Common myeloid progenitor, CD34-positive (primary cell): ENCODE results near the gene ECT2L.
A peak's percentile ranks its signal among the peaks of the same experiment; 100 is the strongest.

Experiments
- CTCF ChIA-PET: fragments of 350-600 bp; sonication (Branson Sonifier 250); formaldehyde crosslinking; loops from one replicate; lab custom pipeline; 2021; ENCODE audit warnings: antibody characterized with exemption; lab: Charles Lee
- POLR2A ChIA-PET: fragments of 350-600 bp; sonication (Branson Sonifier 250); formaldehyde crosslinking; loops from one replicate; lab custom pipeline; 2021; ENCODE audit warnings: antibody characterized with exemption; lab: Charles Lee
- DNase-seq, 3 donors: peaks; one replicate each; pipeline versions ENCODE4 v3.0.0 to v3.0.0-alpha.2; 2013
- H3K27ac ChIP-seq, 2 experiments: 1 replicate in 1 of 2; 2 replicates in 1 of 2; pipeline ENCODE4 v1.7.0; 2013; ENCODE audit warnings: inconsistent platforms in 2 of 2, low read length in 2 of 2, mild to moderate bottlenecking in 2 of 2, low read depth in 1 of 2, moderate library complexity in 1 of 2; ENCODE audit not compliant: severe bottlenecking in 2 of 2, insufficient read depth in 1 of 2, poor library complexity in 1 of 2
- H3K27me3 ChIP-seq, 5 experiments: replicated peaks in 2 of 5; 1 replicate in 3 of 5; 2 replicates in 2 of 5; pipeline versions ENCODE4 v1.6.1 to v1.7.0; 2013; ENCODE audit warnings: low read length in 4 of 5, mild to moderate bottlenecking in 2 of 5, moderate library complexity in 2 of 5, inconsistent platforms in 1 of 5; ENCODE audit not compliant: insufficient read depth in 5 of 5, control insufficient read depth in 4 of 5
- H3K36me3 ChIP-seq, 4 experiments: 1 replicate in 2 of 4; 2 replicates in 2 of 4; pipeline versions ENCODE4 v1.6.1 to v1.7.0; 2013; ENCODE audit warnings: low read length in 3 of 4, control low read depth in 1 of 4, mild to moderate bottlenecking in 1 of 4; ENCODE audit not compliant: control insufficient read depth in 4 of 4, insufficient read depth in 4 of 4
- H3K4me1 ChIP-seq, 4 experiments: 1 replicate in 3 of 4; 2 replicates in 1 of 4; pipeline versions ENCODE4 v1.6.1 to v1.7.1; 2013; ENCODE audit warnings: low read length in 3 of 4, mild to moderate bottlenecking in 3 of 4, control low read depth in 1 of 4, inconsistent platforms in 1 of 4, moderate library complexity in 1 of 4; ENCODE audit not compliant: control insufficient read depth in 4 of 4, insufficient read depth in 4 of 4; ENCODE audit errors: control extremely low read depth in 1 of 4
- H3K4me3 ChIP-seq, 7 experiments: 1 replicate in 4 of 7; 2 replicates in 3 of 7; pipeline versions ENCODE4 v1.5.1 to v1.7.0; 2013; ENCODE audit warnings: mild to moderate bottlenecking in 7 of 7, low read length in 6 of 7, moderate library complexity in 6 of 7, inconsistent platforms in 2 of 7, low read depth in 2 of 7, control low read depth in 1 of 7; ENCODE audit not compliant: insufficient read depth in 4 of 7, control insufficient read depth in 1 of 7; ENCODE audit errors: extremely low read depth in 1 of 7
- H3K9me3 ChIP-seq, 5 experiments: 1 replicate in 4 of 5; 2 replicates in 1 of 5; pipeline versions ENCODE4 v1.6.1 to v1.7.1; 2013; ENCODE audit warnings: low read length in 4 of 5, mild to moderate bottlenecking in 2 of 5, inconsistent platforms in 1 of 5, low read depth in 1 of 5, moderate library complexity in 1 of 5; ENCODE audit not compliant: control insufficient read depth in 4 of 5, insufficient read depth in 2 of 5; ENCODE audit errors: control extremely low read depth in 1 of 5
- WGBS: methylation state at CpG from one replicate; pipeline ENCODE4 v1.1.5; 2013; ENCODE audit not compliant: insufficient coverage; 5-methylcytosine and 5-hydroxymethylcytosine counted together

ECT2L gene

GRCh38 chr6:138773177-138774091 is 22.5 kb upstream of the ECT2L start, which contains the start of gene CCDC28A:
CCDC28A (plus strand) TSS chr6:138773769; CDS start chr6:138776121, 2,352 bp downstream.
- Histone ChIP-seq H3K36me3 (peaks cover 3 to 20% (median 8%) of the 10 kb centered on the region in 4 experiments), H3K27ac (peak within 1 kb of the TSS; percentile 94 to 98), H3K4me1 (peaks cover 15 to 33% (median 28%) of the 10 kb centered on the region in 4 experiments), H3K4me3 (peak within 1 kb of the TSS; percentile 72 to 99 (median 96)), H3K9me3 (no peaks in the 10 kb centered on the region), H3K27me3 (no peaks in the 10 kb centered on the region)
- WGBS, result under 1% methylated on average over 39 of the region's 47 CpGs
- DNase-seq, result peak; percentile 96 to 98 (median 97)
- POLR2A ChIA-PET, result no interaction called here
- CTCF ChIA-PET, result interaction anchor here (0.6 to 1.3 kb wide), 3 partner anchors 9 to 153 kb away, joined by 3 read pairs; no protein-coding TSS in a partner anchor

GRCh38 chr6:138774370-138774769 is 21.5 kb upstream of the ECT2L start:
- DNase-seq, result no peak

GRCh38 chr6:138776659-138777058 is 19.2 kb upstream of the ECT2L start:
- peaks cover 10 to 38% (median 14%) of the 10 kb centered on the region in 4 experiments for H3K36me3 ChIP-seq
- no CpG with 5 or more reads among the region's 1 CpG for WGBS
- no peak overlapping the region for H3K4me3 ChIP-seq
- H3K4me1 ChIP-seq, result peaks cover 8 to 18% (median 14%) of the 10 kb centered on the region in 4 experiments
- no peaks in the 10 kb centered on the region for H3K9me3 ChIP-seq
- no peak overlapping the region for H3K27ac ChIP-seq
- H3K27me3 ChIP-seq, result no peaks in the 10 kb centered on the region
- CTCF ChIA-PET, result no interaction called here
- POLR2A ChIA-PET, result no interaction called here
- no peak for DNase-seq

More at GRCh38 chr6:138774370-138774769, 21.5 kb upstream of the ECT2L start:
- H3K27me3 ChIP-seq, result no peaks in the 10 kb centered on the region
- ChIA-PET POLR2A (no interaction called here), CTCF (interaction anchor here (1.0 kb wide), 1 partner anchor 39 kb away, joined by 3 read pairs; no protein-coding TSS in a partner anchor)
- no CpG with 5 or more reads among the region's 3 CpGs for WGBS
- peaks cover 3 to 21% (median 9%) of the 10 kb centered on the region in 4 experiments for H3K36me3 ChIP-seq
- peaks cover 8 to 24% (median 19%) of the 10 kb centered on the region in 4 experiments for H3K4me1 ChIP-seq
- H3K4me3 ChIP-seq, result peak overlapping the region in 6 of 7 experiments; percentile 94 to 99 (median 96)
- H3K27ac ChIP-seq, result peak overlapping the region; percentile 94 to 98
- H3K9me3 ChIP-seq, result no peaks in the 10 kb centered on the region

- POLR2A ChIA-PET, result no interaction called here
- DNase-seq, result no peak
- CTCF ChIA-PET, result no interaction called here
- Histone ChIP-seq H3K27ac (no peak overlapping the region), H3K4me1 (peaks cover 4 to 9% (median 9%) of the 10 kb centered on the region in 4 experiments), H3K36me3 (peaks cover 12 to 52% (median 18%) of the 10 kb centered on the region in 4 experiments), H3K4me3 (no peak overlapping the region), H3K9me3 (no peaks in the 10 kb centered on the region), H3K27me3 (no peaks in the 10 kb centered on the region)
- WGBS, result 100% methylated on average over 2 of the region's 6 CpGs
Measured at GRCh38 chr6:138778331-138778730, 17.6 kb upstream of the ECT2L start.

- no peaks in the 10 kb centered on the region for H3K9me3 ChIP-seq
- whole genome bisulfite sequencing, result 100% methylated on average over 2 of the region's 4 CpGs
- H3K36me3 ChIP-seq, result peaks cover 13 to 69% (median 21%) of the 10 kb centered on the region in 4 experiments
- H3K4me1 ChIP-seq, result peaks cover 0 to 4% (median 0%) of the 10 kb centered on the region in 4 experiments
- H3K4me3 ChIP-seq, result no peak overlapping the region
- ChIA-PET CTCF (interaction anchor here (0.7 to 1.2 kb wide), 2 partner anchors 9 to 26 kb away, joined by 3 read pairs; partner anchors contain the start of gene CCDC28A), POLR2A (interaction anchor here (0.8 kb wide), 1 partner anchor 34 kb away, joined by 4 read pairs; no protein-coding TSS in a partner anchor)
- no peak overlapping the region for H3K27ac ChIP-seq
- no peak for DNase-seq
- no peaks in the 10 kb centered on the region for H3K27me3 ChIP-seq
Measured at GRCh38 chr6:138782243-138782642, 13.6 kb upstream of the ECT2L start.

GRCh38 chr6:138785079-138785478 is 10.8 kb upstream of the ECT2L start:
- ChIA-PET POLR2A (no interaction called here), CTCF (no interaction called here)
- H3K27me3 ChIP-seq, result no peaks in the 10 kb centered on the region
- WGBS, result 96% methylated on average over 3 of the region's 4 CpGs
- H3K4me3 ChIP-seq, result no peak overlapping the region
- peaks cover 0 to 5% (median 0%) of the 10 kb centered on the region in 4 experiments for H3K4me1 ChIP-seq
- no peaks in the 10 kb centered on the region for H3K9me3 ChIP-seq
- no peak for DNase-seq
- no peak overlapping the region for H3K27ac ChIP-seq
- peaks cover 14 to 69% (median 18%) of the 10 kb centered on the region in 4 experiments for H3K36me3 ChIP-seq
